Fibroblast of skin of abdomen (primary cell): Measurements from ENCODE around the gene SEC24C.
A peak's percentile ranks its signal among the peaks of the same experiment; 100 is the strongest.
"Not testable (repeated sequence)": the region's sequence is repeated elsewhere in the genome, so short reads cannot be mapped to it uniquely, and the experiment has no call there.

ENCODE experiments used
- DNase-seq: peaks from one replicate; pipeline ENCODE4 v3.0.0-alpha.2; 2013

SEC24C gene

GRCh38 chr10:73795491-73795890 lies 51.3 kb downstream of the SEC24C start:
- not testable (repeated sequence) for DNase-seq

GRCh38 chr10:73796035-73796434 lies 51.9 kb downstream of the SEC24C start:
- not testable (repeated sequence) for DNase-seq

DNA sequence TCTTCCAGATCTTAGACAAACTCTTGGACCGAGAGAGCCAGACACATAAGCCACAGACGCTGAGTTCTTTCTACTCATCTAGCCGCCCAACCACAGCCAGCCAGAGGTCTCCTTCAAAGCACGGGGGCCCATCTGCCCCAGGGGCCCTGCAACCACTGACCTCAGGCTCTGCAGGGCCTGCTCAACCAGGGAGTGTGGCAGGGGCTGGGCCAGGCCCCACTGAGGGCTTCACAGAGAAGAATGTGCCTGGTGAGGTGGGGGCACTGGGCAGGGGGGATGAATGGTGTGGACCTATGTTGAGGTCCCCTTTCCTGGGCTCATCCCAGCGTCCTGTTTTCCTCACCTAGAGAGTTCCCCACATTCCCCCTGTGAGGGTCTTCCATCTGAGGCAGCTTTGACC lies 52.6 kb downstream of the SEC24C start:
- DNase-seq, result no peak

DNA sequence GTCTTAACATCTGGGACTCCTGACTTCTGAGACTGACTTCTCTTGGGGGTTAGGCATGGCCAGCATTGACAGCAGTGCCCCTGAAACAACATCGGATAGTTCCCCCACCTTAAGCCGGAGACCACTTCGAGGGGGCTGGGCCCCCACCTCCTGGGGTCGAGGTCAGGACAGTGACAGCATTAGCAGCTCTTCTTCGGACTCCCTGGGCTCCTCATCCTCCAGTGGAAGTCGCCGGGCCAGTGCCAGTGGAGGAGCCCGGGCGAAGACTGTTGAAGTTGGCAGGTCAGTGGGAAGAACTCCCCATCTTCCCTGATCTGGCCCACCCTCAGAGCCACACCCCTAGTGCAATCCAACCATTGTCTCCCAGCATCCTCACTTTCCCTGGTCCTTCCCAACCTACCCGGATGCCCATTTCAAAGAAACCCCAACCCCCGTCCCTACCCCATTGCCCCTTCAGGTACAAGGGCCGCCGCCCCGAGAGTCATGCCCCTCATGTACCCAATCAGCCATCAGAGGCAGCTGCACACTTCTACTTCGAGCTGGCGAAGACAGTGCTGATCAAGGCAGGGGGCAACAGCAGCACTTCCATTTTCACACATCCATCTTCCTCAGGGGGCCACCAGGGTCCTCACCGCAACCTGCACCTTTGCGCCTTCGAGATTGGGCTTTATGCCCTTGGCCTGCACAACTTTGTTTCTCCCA lies 53.3 kb downstream of the SEC24C start:
- DNase-seq, result no peak

- DNase-seq, result no peak
Measured at GRCh38 chr10:73798087-73798486, 53.9 kb downstream of the SEC24C start.

DNA sequence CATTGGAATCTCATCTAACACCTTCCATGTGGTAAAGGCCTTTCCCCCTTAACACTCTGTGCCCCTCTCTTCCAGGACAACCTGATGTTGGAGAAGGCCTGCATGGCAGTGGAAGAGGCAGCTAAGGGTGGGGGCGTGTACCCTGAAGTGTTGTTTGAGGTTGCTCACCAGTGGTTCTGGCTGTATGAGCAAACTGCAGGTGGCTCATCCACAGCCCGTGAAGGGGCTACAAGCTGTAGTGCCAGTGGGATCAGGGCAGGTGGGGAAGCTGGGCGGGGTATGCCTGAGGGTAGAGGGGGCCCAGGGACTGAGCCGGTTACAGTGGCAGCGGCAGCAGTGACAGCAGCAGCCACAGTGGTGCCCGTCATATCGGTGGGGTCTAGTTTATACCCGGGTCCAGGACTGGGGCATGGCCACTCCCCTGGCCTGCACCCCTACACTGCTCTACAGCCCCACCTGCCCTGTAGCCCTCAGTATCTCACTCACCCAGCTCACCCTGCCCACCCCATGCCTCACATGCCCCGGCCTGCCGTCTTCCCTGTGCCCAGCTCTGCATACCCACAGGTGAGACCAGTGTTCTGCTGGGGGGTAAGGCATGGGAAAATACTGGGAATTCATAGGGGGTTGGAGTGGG lies 54.9 kb downstream of the SEC24C start:
- no peak for DNase-seq

GRCh38 chr10:73799899-73800559 lies 55.9 kb downstream of the SEC24C start:
- DNase-seq, result no peak

GRCh38 chr10:73800560-73801252 lies 56.5 kb downstream of the SEC24C start:
- no peak for DNase-seq

GRCh38 chr10:73801253-73801590 lies 57.0 kb downstream of the SEC24C start:
- no peak for DNase-seq

GRCh38 chr10:73802276-73802991 lies 58.3 kb downstream of the SEC24C start:
- DNase-seq, result no peak

DNA sequence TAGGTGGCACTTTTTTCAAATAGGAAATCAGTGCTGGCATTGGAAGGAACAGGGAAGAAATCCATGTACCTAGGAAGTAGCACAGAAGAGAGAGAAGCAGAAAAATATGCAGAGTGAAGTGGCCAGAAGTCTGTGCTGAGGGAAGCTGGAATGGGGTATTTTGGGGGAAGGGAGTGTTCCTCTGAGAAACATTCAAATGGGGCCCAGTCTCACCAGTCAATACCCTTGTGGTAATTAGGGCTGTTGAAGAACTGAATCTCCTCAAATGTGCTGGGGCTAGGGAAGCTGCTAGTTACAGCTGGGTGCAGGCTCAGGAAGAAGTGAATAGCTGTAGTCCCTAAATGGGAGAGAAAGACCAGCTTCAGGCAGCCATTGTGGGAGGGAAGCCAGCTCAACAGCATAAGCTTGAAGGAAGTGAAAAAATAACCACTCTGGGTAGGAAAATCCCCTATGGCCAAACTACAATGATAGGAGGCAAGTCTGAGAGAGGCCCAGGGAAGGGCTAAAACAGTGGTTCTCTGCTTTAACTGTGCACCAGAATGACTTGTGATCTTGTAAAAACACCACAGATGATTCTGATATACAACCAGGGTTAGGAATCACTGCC lies 59.6 kb downstream of the SEC24C start:
- DNase-seq, result no peak

DNA sequence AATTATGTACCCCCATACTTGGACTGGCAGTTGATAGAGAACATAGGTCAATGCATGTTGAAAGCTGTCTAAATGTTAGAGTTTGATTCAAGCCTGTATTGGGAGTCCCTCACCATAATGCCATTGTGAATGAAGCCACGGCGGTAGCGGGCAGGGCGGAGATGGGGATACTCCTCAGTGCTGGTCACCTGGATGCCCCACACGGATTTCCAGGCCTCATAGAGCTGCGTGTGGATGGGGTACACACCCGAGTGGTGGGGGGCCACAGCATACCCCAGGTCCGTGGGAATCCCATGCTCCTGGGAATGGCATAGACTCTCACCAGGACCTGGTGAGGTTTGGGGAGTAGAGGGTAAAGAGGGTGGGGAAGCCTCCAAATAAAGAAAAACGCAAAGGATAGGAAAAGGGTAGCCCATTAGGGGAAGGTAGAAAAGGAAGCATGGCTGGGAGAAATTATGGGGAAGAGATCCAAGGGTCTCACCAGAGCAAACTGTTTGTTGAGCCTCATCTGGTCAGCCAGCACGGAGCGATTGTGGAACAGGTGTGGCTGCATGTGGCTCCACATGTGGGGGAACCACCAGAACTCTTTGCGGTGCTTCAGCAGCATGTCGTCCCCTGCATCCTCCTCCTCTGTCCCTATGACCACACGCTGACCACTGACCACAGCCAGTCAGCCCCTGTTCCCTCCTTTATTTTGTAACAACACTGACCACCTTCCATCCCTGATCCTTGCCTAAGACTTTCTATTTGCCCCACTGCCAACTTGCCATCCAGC lies 62.2 kb downstream of the SEC24C start:
- DNase-seq, result no peak

DNA sequence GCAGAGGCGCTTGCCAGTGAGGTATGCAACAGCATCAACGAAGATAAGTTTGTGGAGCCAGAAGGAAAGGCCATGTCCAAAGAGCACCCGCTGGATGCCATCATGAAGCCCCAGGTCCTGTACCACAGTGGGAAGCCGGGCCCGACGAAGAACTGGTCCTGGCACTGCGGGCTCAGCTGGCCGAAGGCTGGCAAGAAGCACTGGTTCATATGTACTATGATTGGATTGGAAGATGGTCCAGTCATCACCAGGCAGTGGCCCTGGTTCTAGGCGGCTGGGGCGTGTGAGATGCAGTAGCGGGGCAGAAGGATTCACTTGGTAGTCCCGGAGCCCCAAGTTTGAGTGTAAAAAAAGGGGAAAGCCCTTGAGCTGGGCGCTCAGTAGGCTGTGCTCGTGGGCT lies 63.3 kb downstream of the SEC24C start:
- DNase-seq, result no peak

DNA sequence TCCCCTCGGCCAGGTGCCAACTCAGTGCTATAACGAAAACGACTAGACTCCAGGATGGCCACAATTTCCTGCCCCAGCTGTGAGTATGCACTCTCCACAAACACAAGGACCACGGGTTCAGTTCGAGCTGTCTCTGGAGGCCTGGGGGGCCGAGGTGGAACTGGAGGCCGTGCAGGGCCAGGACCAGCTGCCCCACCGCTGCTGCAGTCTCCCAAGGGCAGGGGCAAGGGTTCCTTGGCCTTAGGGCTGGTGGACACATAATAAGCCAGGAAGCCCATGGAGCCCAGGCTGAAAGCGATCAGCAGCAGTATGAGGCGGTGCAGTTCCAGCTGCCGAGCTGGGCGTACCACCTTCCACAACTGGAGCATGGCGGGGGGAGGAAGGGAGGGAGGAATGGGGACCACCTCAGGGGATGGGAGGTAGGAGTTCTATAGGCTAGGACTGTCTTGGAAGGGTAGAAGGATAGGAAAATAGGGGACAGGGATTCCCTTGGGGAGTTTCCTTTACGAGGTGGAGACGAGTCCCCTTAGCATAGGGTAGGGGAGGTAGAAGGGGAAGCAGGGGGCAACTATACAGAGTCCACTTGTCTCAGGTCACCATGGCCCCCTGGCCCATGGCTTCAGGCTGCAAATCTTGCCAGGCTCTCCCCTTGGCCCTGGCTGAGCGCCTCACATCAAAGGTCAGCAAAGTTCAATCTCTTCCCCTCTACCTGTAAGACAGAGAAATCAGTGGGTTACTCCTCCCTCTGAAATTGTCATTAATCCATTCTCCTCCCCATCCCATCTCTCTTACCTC lies 64.0 kb downstream of the SEC24C start:
- no peak for DNase-seq

DNA sequence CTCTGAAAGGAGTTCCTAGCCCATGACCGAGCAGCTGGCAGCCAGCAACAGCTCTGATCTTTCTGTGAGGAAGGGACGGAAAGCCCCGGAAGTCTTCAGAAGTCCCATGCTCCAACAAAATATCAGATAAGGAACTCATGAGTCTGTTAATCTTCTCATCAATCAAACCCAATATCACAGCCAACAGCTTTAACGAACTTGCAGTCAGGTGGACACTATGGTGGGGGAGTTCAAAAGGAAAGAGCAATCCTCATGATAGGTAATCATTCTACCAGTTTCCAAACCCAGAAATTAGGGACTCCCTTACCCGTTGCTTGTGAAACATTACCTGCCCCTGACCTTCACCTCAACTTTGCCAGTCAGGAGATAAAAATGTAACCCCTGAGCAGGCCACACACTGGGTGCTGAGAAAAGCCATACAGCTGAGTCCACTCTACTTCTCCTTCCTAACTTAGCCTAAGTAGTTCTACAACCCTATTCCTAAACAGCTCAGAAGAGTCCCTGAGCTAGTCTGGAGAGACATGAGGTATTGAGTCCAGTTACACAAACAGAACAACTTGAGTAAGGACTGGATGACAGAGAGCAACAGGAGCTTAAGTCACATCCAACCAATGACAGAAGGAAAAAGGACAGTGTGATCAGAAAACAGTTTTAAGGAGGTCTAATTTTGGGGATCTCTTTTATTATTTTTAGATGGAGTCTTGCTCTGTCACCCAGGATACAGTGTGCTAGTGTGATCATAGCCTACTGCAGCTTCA lies 65.1 kb downstream of the SEC24C start:
- no peak for DNase-seq

DNA sequence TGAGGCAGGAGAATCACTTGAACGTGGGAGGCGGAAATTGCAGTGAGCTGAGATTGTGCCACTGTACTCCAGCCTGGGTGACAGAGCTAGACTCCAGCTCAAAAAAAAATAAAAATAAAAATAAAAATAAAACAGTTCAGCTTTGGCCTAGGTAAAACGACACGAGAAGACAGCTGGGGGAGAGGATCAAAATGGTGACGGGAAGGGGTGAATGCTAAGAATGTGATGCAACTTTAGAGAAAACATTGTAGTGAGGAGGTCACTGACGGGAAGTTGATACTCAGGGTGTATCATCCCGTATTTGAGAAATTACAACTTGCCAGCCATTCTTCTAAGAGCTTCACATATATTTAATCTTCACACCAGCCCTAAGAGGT lies 66.2 kb downstream of the SEC24C start:
- DNase-seq, result peak; percentile 12

DNA sequence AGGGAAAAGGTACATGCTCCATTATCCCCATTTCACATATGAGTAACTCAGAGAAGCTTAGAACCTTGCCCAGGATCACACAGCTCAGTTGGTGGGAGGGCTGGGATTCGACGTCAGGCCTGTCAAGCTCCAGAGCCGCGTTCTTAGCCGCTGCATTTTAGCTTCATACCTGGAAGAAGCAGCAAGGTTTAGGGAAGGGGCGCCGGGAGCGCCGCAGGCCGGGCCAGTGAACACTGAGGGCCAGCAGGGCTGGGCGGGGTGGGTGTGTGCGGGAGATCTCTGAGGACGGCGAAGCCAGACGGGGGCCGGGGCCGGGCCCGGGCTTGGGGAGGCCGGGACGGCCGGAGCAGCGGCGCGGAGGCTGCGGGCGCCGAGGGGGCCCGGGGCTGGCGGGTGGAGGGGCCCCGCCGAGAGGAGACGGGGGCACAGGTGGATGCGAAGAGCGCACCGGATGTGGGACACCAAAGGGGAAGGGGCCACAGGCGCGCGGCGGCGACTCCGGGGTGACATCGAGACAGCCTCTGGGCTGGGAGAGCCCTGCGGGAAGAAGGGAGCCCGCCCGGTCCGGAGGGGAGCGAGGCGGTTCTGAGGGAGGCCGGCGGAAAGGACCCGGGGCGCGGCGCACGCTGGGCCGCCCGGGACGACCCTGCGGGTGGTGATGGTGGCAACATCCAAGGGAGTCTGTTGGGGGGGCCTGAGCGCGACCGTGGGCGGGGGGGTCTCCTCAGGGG lies 66.7 kb downstream of the SEC24C start:
- no peak for DNase-seq

DNA sequence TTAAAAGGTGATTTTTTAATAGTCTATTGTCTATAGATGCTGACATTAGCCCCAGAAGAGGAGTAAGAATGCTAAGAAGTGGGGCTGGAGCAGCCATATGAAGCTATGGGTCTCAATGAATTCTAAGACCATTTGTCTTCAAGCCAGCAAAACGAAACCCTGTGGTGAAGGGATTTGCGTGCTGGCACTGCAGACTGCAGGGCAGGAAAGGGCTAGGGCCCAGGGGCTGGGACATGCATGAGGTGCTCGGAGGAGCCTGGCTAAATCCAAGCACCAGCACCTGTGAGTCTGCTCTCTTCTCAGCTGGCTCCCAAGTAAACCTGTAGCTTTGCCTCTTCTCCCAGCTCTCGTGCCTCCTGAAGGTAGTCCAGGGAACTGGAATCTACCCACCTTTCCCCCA lies 68.5 kb downstream of the SEC24C start:
- no peak for DNase-seq

DNA sequence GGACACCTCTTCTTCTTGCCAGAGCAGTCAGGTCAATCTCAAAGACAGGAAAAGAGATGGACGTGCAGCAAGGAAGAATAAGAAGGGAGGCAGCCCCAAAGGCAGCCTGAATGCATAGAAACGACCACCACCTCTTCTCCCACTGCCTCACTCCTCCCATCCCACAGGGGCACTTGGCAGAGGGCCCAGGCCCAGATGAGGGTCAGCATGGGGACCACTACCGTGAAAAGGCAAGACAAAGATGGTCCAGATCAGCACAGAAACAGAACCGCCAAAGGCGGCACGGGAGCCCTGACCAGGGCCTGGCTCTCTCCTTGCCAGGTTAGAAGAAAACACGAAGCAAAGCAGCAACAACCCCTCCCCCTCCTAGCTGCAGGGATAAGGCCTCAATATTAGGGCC lies 69.2 kb downstream of the SEC24C start:
- no peak for DNase-seq
